Panc1 (cell line): ENCODE results near the gene PTGFRN. TPM values are rescaled to one million over a fixed set of nuclear protein-coding genes. Genes with fewer than 3 reads are reported as not detected.

Experiments used
- ATAC-seq: fragments of 200-7000 bp; cut with Tn5 transposase; 2 replicates; pipeline ENCODE4 v1.9.1; 2020; ENCODE audit warnings: mild to moderate bottlenecking, moderate library complexity
- BruUV-seq: library from RNA; stranded (reverse); fragments of 400-500 nt; replicated peaks from 2 replicates; lab custom pipeline; 2021; lab: Mats Ljungman, UMichigan
- CTCF ChIA-PET: fragments of 300-600 bp; sonication (Branson Sonifier 250); formaldehyde crosslinking; loops from one replicate; lab custom pipeline; 2022; ENCODE audit warnings: antibody characterized with exemption; lab: Charles Lee
- POLR2A ChIA-PET: fragments of 300-600 bp; sonication (Branson Sonifier 250); formaldehyde crosslinking; loops from one replicate; lab custom pipeline; 2022; ENCODE audit warnings: antibody characterized with exemption; lab: Charles Lee
- DNase-seq: peaks from one replicate; pipeline ENCODE4 v3.0.0-alpha.2; 2010; ENCODE audit warnings: low read depth, low spot score
- H3K27ac ChIP-seq: 2 replicates; pipeline ENCODE4 v1.5.1; 2011; ENCODE audit warnings: mild to moderate bottlenecking, low read length, inconsistent platforms
- H3K27me3 ChIP-seq: fragments of 200-500 bp; sonication (Bioruptor generic); 2 replicates; pipeline ENCODE4 v1.6.0; 2014; ENCODE audit warnings: low read length, inconsistent platforms; ENCODE audit not compliant: control insufficient read depth, insufficient read depth
- H3K36me3 ChIP-seq: fragments of 200-500 bp; sonication (Bioruptor generic); 2 replicates; pipeline ENCODE4 v1.5.1; 2014; ENCODE audit warnings: inconsistent platforms, mild to moderate bottlenecking, low read length, moderate library complexity; ENCODE audit not compliant: control insufficient read depth, insufficient read depth
- H3K4me1 ChIP-seq: 2 replicates; pipeline ENCODE4 v1.5.1; 2011; ENCODE audit warnings: inconsistent platforms, mild to moderate bottlenecking, low read length, moderate library complexity; ENCODE audit not compliant: control insufficient read depth, insufficient read depth
- H3K4me3 ChIP-seq, 2 experiments: 2 replicates each; pipeline ENCODE4 v1.5.1; 2011 to 2012; ENCODE audit warnings: low read depth in 2 of 2, low read length in 2 of 2, mild to moderate bottlenecking in 2 of 2, inconsistent platforms in 1 of 2, moderate library complexity in 1 of 2
- H3K9me3 ChIP-seq: fragments of 200-500 bp; sonication (Bioruptor generic); 2 replicates; pipeline ENCODE4 v1.5.1; 2014; ENCODE audit warnings: low read depth, mild to moderate bottlenecking, inconsistent platforms, low read length, moderate library complexity; ENCODE audit not compliant: control insufficient read depth, insufficient read depth
- CTCF ChIP-seq: fragments of 450-650 bp; IDR thresholded peaks from 2 replicates; pipeline ENCODE4 v1.5.1; 2017; ENCODE audit warnings: mild to moderate bottlenecking
- POLR2AphosphoS5 ChIP-seq: IDR thresholded peaks from 2 replicates; pipeline ENCODE4 v1.6.1; 2012; ENCODE audit warnings: mild to moderate bottlenecking, low read depth, low read length, moderate library complexity
- REST ChIP-seq, 2 experiments: IDR thresholded peaks; 2 replicates each; pipeline ENCODE4 v1.6.1; 2011 to 2012; ENCODE audit warnings: low read depth in 2 of 2, control low read depth in 1 of 2, low read length in 1 of 2, mild to moderate bottlenecking in 1 of 2, moderate library complexity in 1 of 2; ENCODE audit not compliant: insufficient read depth in 1 of 2
- SIN3A ChIP-seq: IDR thresholded peaks from 2 replicates; pipeline ENCODE4 v1.6.1; 2012; ENCODE audit warnings: low read depth, mild to moderate bottlenecking, low read length, moderate library complexity, borderline replicate concordance; ENCODE audit not compliant: insufficient read depth
- TCF7L2 ChIP-seq: IDR thresholded peaks from 2 replicates; pipeline ENCODE4 v1.6.1; 2011; ENCODE audit warnings: mild to moderate bottlenecking, low read depth, low read length, inconsistent platforms
- in situ Hi-C: cut with HindIII; loops from 2 replicates; pipeline ENCODE4 v1.10.0; 2016; ENCODE audit warnings: low sequenced_read_pairs, low pct_unique_long_range_greater_than_20kb
- intact Hi-C: fragments of 100-400 bp; cut with micrococcal nuclease; formaldehyde crosslinking; loops from one replicate; pipeline ENCODE4 v1.10.0; 2022; ENCODE audit not compliant: unreplicated experiment
- total RNA-seq: library from RNA; stranded (reverse); gene quantifications from one replicate; pipeline ENCODE4 v1.2.1, GENCODE V29; 2021; ENCODE audit not compliant: unreplicated experiment

Gene PTGFRN
- total RNA-seq, 1 experiment from 2014 or later, result 5.2 TPM

GRCh38 chr1:116983112-116983511, 73.4 kb downstream of the PTGFRN start:
- intact Hi-C loops (no loop called here), in situ Hi-C loops (no loop called here)
- H3K4me3 ChIP-seq, result no peak overlapping the region
- H3K36me3 ChIP-seq, result no peaks in the 10 kb centered on the region
- H3K4me1 ChIP-seq, result no peaks in the 10 kb centered on the region
- H3K27me3 ChIP-seq, result no peaks in the 10 kb centered on the region
- CTCF ChIA-PET, result no interaction called here
- BruUV-seq, result no TSS peak
- no peak for ATAC-seq
- no peak for TF ChIP-seq TCF7L2
- no peak for TF ChIP-seq POLR2AphosphoS5
- TF ChIP-seq REST (IDR thresholded peaks at IDR 0.05; ENCODE audit: insufficient read depth in 1 of 2, low read depth in 2 of 2, low read length in 1 of 2), result no peak
- no peak for TF ChIP-seq SIN3A
- TF ChIP-seq CTCF, result no peak
- H3K27ac ChIP-seq, result no peak overlapping the region
- DNase-seq, result no peak
- POLR2A ChIA-PET, result interaction anchor here (0.6 kb wide), 1 partner anchor 84 kb away, joined by 8 read pairs; no protein-coding TSS in a partner anchor
- H3K9me3 ChIP-seq, result no peaks in the 10 kb centered on the region

GRCh38 chr1:116983678-116984077, 74.0 kb downstream of the PTGFRN start:
- intact Hi-C loops, result no loop called here
- no peaks in the 10 kb centered on the region for H3K4me1 ChIP-seq
- no peak for TF ChIP-seq POLR2AphosphoS5
- TF ChIP-seq SIN3A, result no peak
- no peak for TF ChIP-seq TCF7L2
- TF ChIP-seq CTCF, result no peak
- no peak for TF ChIP-seq REST (IDR thresholded peaks at IDR 0.05; ENCODE audit: insufficient read depth in 1 of 2, low read depth in 2 of 2, low read length in 1 of 2)
- ATAC-seq (no peak), DNase-seq (no peak)
- no peaks in the 10 kb centered on the region for H3K36me3 ChIP-seq
- no peaks in the 10 kb centered on the region for H3K27me3 ChIP-seq
- ChIA-PET POLR2A (no interaction called here), CTCF (no interaction called here)
- no peak overlapping the region for H3K27ac ChIP-seq
- H3K9me3 ChIP-seq, result no peaks in the 10 kb centered on the region
- in situ Hi-C loops, result no loop called here
- no peak overlapping the region for H3K4me3 ChIP-seq
- no TSS peak for BruUV-seq
